GM19467 (cell line): ENCODE data around the gene LCLAT1.
A peak's percentile ranks its signal among the peaks of the same experiment; 100 is the strongest.

Experiments
- ATAC-seq: cut with Tn5 transposase; IDR thresholded peaks from one replicate; pipeline ENCODE4 v1.9.1; 2021; ENCODE audit warnings: mild to moderate bottlenecking, moderate library complexity; ENCODE audit not compliant: unreplicated experiment

LCLAT1 gene

GRCh38 chr2:30447149-30448045 is at the start of gene LCLAT1:
Gene LCLAT1, plus strand, starts transcription at chr2:30447246. Its CDS starts 78,345 bp downstream, at chr2:30525591.
- peak; percentile 90 for ATAC-seq

- no peak for ATAC-seq
These were observed 48.8 kb upstream of the LCLAT1 start for GRCh38 chr2:30398084-30398873.

- ATAC-seq: no peak
These were observed 46.7 kb upstream of the LCLAT1 start for GRCh38 chr2:30400151-30400954.

GRCh38 chr2:30402441-30403182 is 44.4 kb upstream of the LCLAT1 start:
- no peak for ATAC-seq

- no peak for ATAC-seq
These were observed 43.3 kb upstream of the LCLAT1 start for GRCh38 chr2:30403592-30404312.

- no peak for ATAC-seq
These were observed 42.5 kb upstream of the LCLAT1 start for GRCh38 chr2:30404319-30405259.

- no peak for ATAC-seq
These were observed 41.8 kb upstream of the LCLAT1 start for GRCh38 chr2:30405260-30405605.

GRCh38 chr2:30406853-30407252 is 40.2 kb upstream of the LCLAT1 start:
- ATAC-seq: no peak

- ATAC-seq: no peak
These were observed 38.1 kb upstream of the LCLAT1 start for GRCh38 chr2:30408961-30409387.

GRCh38 chr2:30410217-30410616 is 36.8 kb upstream of the LCLAT1 start:
- no peak for ATAC-seq

- ATAC-seq: no peak
These were observed 34.9 kb upstream of the LCLAT1 start for GRCh38 chr2:30412047-30412683.

- ATAC-seq: no peak
These were observed 34.1 kb upstream of the LCLAT1 start for GRCh38 chr2:30412684-30413570.

GRCh38 chr2:30414961-30415360 is 32.1 kb upstream of the LCLAT1 start:
- ATAC-seq: no peak

GRCh38 chr2:30417253-30417652 is 29.8 kb upstream of the LCLAT1 start:
- ATAC-seq: no peak

- no peak for ATAC-seq
These were observed 25.9 kb upstream of the LCLAT1 start for GRCh38 chr2:30421026-30421603.

- no peak for ATAC-seq
These were observed 25.2 kb upstream of the LCLAT1 start for GRCh38 chr2:30421604-30422443.
